Mesenchymal stem cell (in vitro differentiated cells and primary cell): ENCODE data around the gene GNAI1.

Source experiments
- DNase-seq: peaks from one replicate; pipeline ENCODE4 v3.0.0-alpha.2; 2013
- H2AFZ ChIP-seq: one replicate; pipeline ENCODE4 v1.6.1; 2013; ENCODE audit warnings: low read depth, mild to moderate bottlenecking, control low read depth, inconsistent platforms, low read length, moderate library complexity
- H2AK5ac ChIP-seq: 2 replicates; pipeline ENCODE4 v1.6.1; 2013; ENCODE audit warnings: low read length, moderate library complexity, mild to moderate bottlenecking, inconsistent platforms; ENCODE audit not compliant: severe bottlenecking
- H2BK120ac ChIP-seq: one replicate; pipeline ENCODE4 v1.6.1; 2013; ENCODE audit warnings: low read depth, mild to moderate bottlenecking, inconsistent platforms, low read length, moderate library complexity
- H2BK12ac ChIP-seq, 2 experiments: one replicate each; pipeline ENCODE4 v1.6.1; 2013; ENCODE audit warnings: inconsistent platforms in 2 of 2, low read length in 2 of 2, mild to moderate bottlenecking in 2 of 2, moderate library complexity in 2 of 2, control low read depth in 1 of 2
- H2BK15ac ChIP-seq: one replicate; pipeline ENCODE4 v1.6.1; 2013; ENCODE audit warnings: mild to moderate bottlenecking, low read depth, inconsistent platforms; ENCODE audit not compliant: poor library complexity, severe bottlenecking
- H2BK5ac ChIP-seq: 2 replicates; pipeline ENCODE4 v1.6.1; 2013; ENCODE audit warnings: low read depth, mild to moderate bottlenecking, low read length, control low read depth, inconsistent platforms; ENCODE audit not compliant: poor library complexity, severe bottlenecking
- H3K14ac ChIP-seq, 2 experiments: one replicate each; pipeline ENCODE4 v1.6.1; 2013; ENCODE audit warnings: inconsistent platforms in 2 of 2, low read length in 2 of 2, control low read depth in 1 of 2, mild to moderate bottlenecking in 1 of 2, moderate library complexity in 1 of 2
- H3K18ac ChIP-seq, 2 experiments: one replicate each; pipeline ENCODE4 v1.6.1; 2013; ENCODE audit warnings: inconsistent platforms in 2 of 2, low read length in 2 of 2, control low read depth in 1 of 2, low read depth in 1 of 2, mild to moderate bottlenecking in 1 of 2
- H3K23ac ChIP-seq, 2 experiments: one replicate each; pipeline ENCODE4 v1.6.1; 2013; ENCODE audit warnings: inconsistent platforms in 2 of 2, low read length in 2 of 2, mild to moderate bottlenecking in 2 of 2, moderate library complexity in 2 of 2, control low read depth in 1 of 2
- H3K27ac ChIP-seq: 2 replicates; pipeline ENCODE4 v1.5.1; 2013; ENCODE audit warnings: mild to moderate bottlenecking, moderate library complexity, low read length, control low read depth, inconsistent platforms; ENCODE audit not compliant: poor library complexity, severe bottlenecking
- H3K27me3 ChIP-seq, 2 experiments: 2 replicates each; pipeline versions ENCODE4 v1.6.1 to v1.7.0; 2013; ENCODE audit warnings: low read length in 2 of 2, mild to moderate bottlenecking in 2 of 2, moderate library complexity in 2 of 2, control low read depth in 1 of 2, inconsistent platforms in 1 of 2; ENCODE audit not compliant: control insufficient read depth in 1 of 2, insufficient read depth in 1 of 2
- H3K36me3 ChIP-seq, 2 experiments: 2 replicates each; pipeline versions ENCODE4 v1.6.1 to v1.7.0; 2013; ENCODE audit warnings: low read length in 2 of 2, control low read depth in 1 of 2, inconsistent platforms in 1 of 2, low read depth in 1 of 2, mild to moderate bottlenecking in 1 of 2; ENCODE audit not compliant: insufficient read depth in 2 of 2, control insufficient read depth in 1 of 2
- H3K4ac ChIP-seq, 2 experiments: one replicate each; pipeline ENCODE4 v1.6.1; 2013; ENCODE audit warnings: inconsistent platforms in 2 of 2, low read length in 2 of 2, mild to moderate bottlenecking in 2 of 2, moderate library complexity in 2 of 2, control low read depth in 1 of 2, low read depth in 1 of 2
- H3K4me1 ChIP-seq: 2 replicates; pipeline ENCODE4 v1.6.1; 2013; ENCODE audit warnings: low read depth, low read length, control low read depth; ENCODE audit not compliant: control insufficient read depth, insufficient read depth
- H3K4me2 ChIP-seq: 2 replicates; pipeline ENCODE4 v1.6.1; 2013; ENCODE audit warnings: low read length, mild to moderate bottlenecking, inconsistent platforms; ENCODE audit not compliant: poor library complexity, severe bottlenecking
- H3K4me3 ChIP-seq, 2 experiments: 2 replicates each; pipeline versions ENCODE4 v1.5.1 to v1.7.0; 2013; ENCODE audit warnings: low read length in 2 of 2, mild to moderate bottlenecking in 2 of 2, control low read depth in 1 of 2, low read depth in 1 of 2; ENCODE audit not compliant: insufficient read depth in 1 of 2
- H3K79me1 ChIP-seq: replicated peaks from 2 replicates; pipeline ENCODE4 v1.6.1; 2013; ENCODE audit warnings: mild to moderate bottlenecking, control low read depth, low read length, inconsistent platforms; ENCODE audit not compliant: poor library complexity, severe bottlenecking
- H3K9ac ChIP-seq: 2 replicates; pipeline ENCODE4 v1.7.0; 2013; ENCODE audit warnings: mild to moderate bottlenecking, low read length, moderate library complexity
- H3K9me3 ChIP-seq: 2 replicates; pipeline ENCODE4 v1.7.0; 2013; ENCODE audit warnings: mild to moderate bottlenecking, low read length; ENCODE audit not compliant: control insufficient read depth
- H4K8ac ChIP-seq: one replicate; pipeline ENCODE4 v1.6.1; 2013; ENCODE audit warnings: inconsistent platforms, mild to moderate bottlenecking, low read length, moderate library complexity
- H4K91ac ChIP-seq: one replicate; pipeline ENCODE4 v1.6.1; 2013; ENCODE audit warnings: mild to moderate bottlenecking, low read length, inconsistent platforms
- WGBS: methylation state at CpG from one replicate; pipeline ENCODE4 v1.1.7; 2013; ENCODE audit warnings: mixed read lengths; 5-methylcytosine and 5-hydroxymethylcytosine counted together

Gene GNAI1

DNA sequence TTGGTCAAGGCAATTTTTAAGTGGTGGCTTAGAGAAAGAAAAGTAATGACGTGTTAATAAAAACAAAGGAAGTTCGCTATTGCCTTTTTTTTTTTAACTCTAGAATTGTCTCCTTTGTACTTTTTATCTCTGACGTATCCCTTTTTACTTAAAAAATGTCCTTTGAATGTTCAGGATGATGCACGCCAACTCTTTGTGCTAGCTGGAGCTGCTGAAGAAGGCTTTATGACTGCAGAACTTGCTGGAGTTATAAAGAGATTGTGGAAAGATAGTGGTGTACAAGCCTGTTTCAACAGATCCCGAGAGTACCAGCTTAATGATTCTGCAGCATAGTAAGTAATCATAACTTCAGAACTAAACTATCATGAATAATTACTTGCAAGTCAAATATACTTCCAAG is 64.4 kb downstream of the GNAI1 start:
- Histone ChIP-seq H3K36me3 (peaks cover 11 to 50% of the 10 kb centered on the region in 2 experiments), H3K18ac (no peak overlapping the region), H2BK15ac (no peak overlapping the region), H3K4me2 (no peak overlapping the region), H2AFZ (no peak overlapping the region), H3K14ac (no peak overlapping the region), H3K23ac (no peak overlapping the region), H4K8ac (no peak overlapping the region), H3K9ac (no peak overlapping the region), H2BK120ac (no peak overlapping the region), H3K79me1 (peaks cover 10% of the 10 kb centered on the region), H4K91ac (no peak overlapping the region), H2BK5ac (no peak overlapping the region), H3K27me3 (no peaks in the 10 kb centered on the region), H3K4me1 (no peaks in the 10 kb centered on the region), H2BK12ac (no peak overlapping the region), H3K27ac (no peak overlapping the region), H3K4me3 (no peak overlapping the region), H2AK5ac (no peak overlapping the region), H3K9me3 (no peaks in the 10 kb centered on the region), H3K4ac (no peak overlapping the region)
- no peak for DNase-seq
- WGBS: 97% methylated on average over 3 of the region's 5 CpGs

DNA sequence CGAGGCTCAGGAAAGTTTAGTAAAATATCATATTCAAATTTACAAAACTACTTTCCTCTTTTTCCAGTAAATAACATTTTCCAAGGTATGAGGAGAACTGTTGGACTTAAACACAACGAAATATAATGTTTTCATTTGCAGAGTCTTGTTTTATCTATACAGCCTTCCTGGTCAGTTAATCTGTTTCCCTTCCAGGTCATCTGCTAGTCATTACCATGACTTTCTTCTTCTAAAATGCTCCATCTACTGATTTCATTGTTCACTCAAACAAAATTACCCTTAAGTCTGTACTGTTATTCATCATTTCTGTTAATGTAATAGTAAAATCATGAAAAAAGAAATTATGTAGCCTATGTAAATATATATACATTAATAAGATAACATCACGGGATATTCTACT is 69.8 kb downstream of the GNAI1 start:
- Histone ChIP-seq H3K4ac (no peak overlapping the region), H2BK15ac (no peak overlapping the region), H3K27me3 (no peaks in the 10 kb centered on the region), H4K8ac (no peak overlapping the region), H3K14ac (no peak overlapping the region), H2AFZ (no peak overlapping the region), H2BK12ac (no peak overlapping the region), H3K18ac (no peak overlapping the region), H3K27ac (no peak overlapping the region), H3K4me3 (no peak overlapping the region), H3K79me1 (peaks cover 13% of the 10 kb centered on the region), H3K36me3 (peaks cover 11 to 60% of the 10 kb centered on the region in 2 experiments), H3K4me1 (no peaks in the 10 kb centered on the region), H4K91ac (no peak overlapping the region), H3K4me2 (no peak overlapping the region), H3K9me3 (no peaks in the 10 kb centered on the region), H2AK5ac (no peak overlapping the region), H3K9ac (no peak overlapping the region), H2BK5ac (no peak overlapping the region), H2BK120ac (no peak overlapping the region), H3K23ac (no peak overlapping the region)
- WGBS: 91% methylated on average over 1 of the region's 3 CpGs
- DNase-seq: no peak

DNA sequence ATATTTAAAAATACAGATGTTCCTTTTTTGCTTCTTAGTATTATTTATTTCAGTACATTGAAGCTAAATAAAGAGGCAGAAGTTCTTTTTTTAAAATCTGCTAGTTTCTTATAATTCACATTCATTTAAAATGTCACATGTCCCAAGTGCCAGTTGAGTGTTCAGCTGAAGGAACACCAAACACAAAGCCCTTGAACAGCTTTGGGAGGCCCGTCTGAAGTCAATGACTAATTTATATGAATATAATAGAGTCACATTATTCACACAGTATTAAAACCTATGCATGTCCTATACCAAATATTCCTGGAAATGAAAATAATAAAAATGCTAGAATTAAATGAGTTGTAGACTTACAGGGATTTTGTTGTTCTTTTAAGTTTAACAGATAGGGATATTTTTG is 70.3 kb downstream of the GNAI1 start:
- Histone ChIP-seq H3K9me3 (no peaks in the 10 kb centered on the region), H3K27ac (no peak overlapping the region), H2AFZ (no peak overlapping the region), H2BK5ac (no peak overlapping the region), H3K36me3 (peaks cover 10 to 56% of the 10 kb centered on the region in 2 experiments), H2BK15ac (no peak overlapping the region), H3K14ac (no peak overlapping the region), H2AK5ac (no peak overlapping the region), H2BK120ac (no peak overlapping the region), H3K4me3 (no peak overlapping the region), H3K23ac (no peak overlapping the region), H3K4ac (no peak overlapping the region), H4K8ac (no peak overlapping the region), H3K9ac (no peak overlapping the region), H3K18ac (no peak overlapping the region), H3K4me1 (no peaks in the 10 kb centered on the region), H3K79me1 (peaks cover 13% of the 10 kb centered on the region), H3K4me2 (no peak overlapping the region), H4K91ac (no peak overlapping the region), H3K27me3 (no peaks in the 10 kb centered on the region), H2BK12ac (no peak overlapping the region)
- DNase-seq: no peak
- whole genome bisulfite sequencing: no CpG with 5 or more reads among the region's 1 CpG

- Histone ChIP-seq H3K27me3 (no peaks in the 10 kb centered on the region), H3K4me3 (no peak overlapping the region), H3K23ac (no peak overlapping the region), H2AFZ (no peak overlapping the region), H3K4me2 (no peak overlapping the region), H3K9ac (no peak overlapping the region), H3K36me3 (peaks cover 6 to 56% of the 10 kb centered on the region in 2 experiments), H2BK120ac (no peak overlapping the region), H3K4me1 (no peaks in the 10 kb centered on the region), H3K27ac (no peak overlapping the region), H2BK12ac (no peak overlapping the region), H3K4ac (no peak overlapping the region), H3K18ac (no peak overlapping the region), H4K91ac (no peak overlapping the region), H3K9me3 (no peaks in the 10 kb centered on the region), H3K14ac (no peak overlapping the region), H3K79me1 (peaks cover 7% of the 10 kb centered on the region), H2BK15ac (no peak overlapping the region), H2AK5ac (no peak overlapping the region), H4K8ac (no peak overlapping the region), H2BK5ac (no peak overlapping the region)
- WGBS: 83% methylated on average over 1 of the region's 2 CpGs
- no peak for DNase-seq
These were observed 72.1 kb downstream of the GNAI1 start for GRCh38 chr7:80206763-80207162.
